Glutamatergic neuron (in vitro differentiated cells): ENCODE results near the gene GBP5. TPM values are rescaled to one million over a fixed set of nuclear protein-coding genes. Genes with fewer than 3 reads are reported as not detected.
"Not testable (repeated sequence)": the region's sequence is repeated elsewhere in the genome, so short reads cannot be mapped to it uniquely, and the experiment has no call there.

Experiments
- DNase-seq: peaks from one replicate; pipeline ENCODE4 v3.0.0; 2022
- H3K27ac Mint-ChIP-seq: one replicate; pipeline ENCODE4 v1.8.0; 2020; ENCODE audit warnings: mild to moderate bottlenecking, mixed read lengths, inconsistent platforms; ENCODE audit not compliant: unreplicated experiment
- H3K27me3 Mint-ChIP-seq: one replicate; pipeline ENCODE4 v1.8.0; 2020; ENCODE audit warnings: mild to moderate bottlenecking, moderate library complexity, mixed read lengths, inconsistent platforms; ENCODE audit not compliant: unreplicated experiment
- H3K36me3 Mint-ChIP-seq: one replicate; pipeline ENCODE4 v1.8.0; 2020; ENCODE audit warnings: mild to moderate bottlenecking, mixed read lengths, inconsistent platforms; ENCODE audit not compliant: unreplicated experiment
- H3K4me1 Mint-ChIP-seq: one replicate; pipeline ENCODE4 v1.8.0; 2020; ENCODE audit warnings: mild to moderate bottlenecking, low read depth, mixed read lengths, inconsistent platforms; ENCODE audit not compliant: unreplicated experiment
- H3K4me3 Mint-ChIP-seq: one replicate; pipeline ENCODE4 v1.8.0; 2020; ENCODE audit warnings: mild to moderate bottlenecking, mixed read lengths, inconsistent platforms; ENCODE audit not compliant: unreplicated experiment
- H3K9me3 Mint-ChIP-seq: one replicate; pipeline ENCODE4 v1.8.0; 2020; ENCODE audit warnings: mild to moderate bottlenecking, moderate library complexity, mixed read lengths, inconsistent platforms; ENCODE audit not compliant: unreplicated experiment
- total RNA-seq: library from RNA; stranded (reverse); fragmentation: NEBNext Ultra II Directional; extraction: Animal tissue kit (Norgen Biotek cat#: 25700); gene quantifications from one replicate; pipeline ENCODE4 v1.2.1, GENCODE V29; 2021; ENCODE audit not compliant: unreplicated experiment
- TF ChIP-seq, protein P1 (sequence below): fragments of 200-600 bp; sonication (generic); IDR thresholded peaks from one replicate; pipeline ENCODE4 v1.5.0; 2021; ENCODE audit not compliant: partially characterized antibody, unreplicated experiment

GBP5 gene
- total RNA-seq, 1 donor from 2014 or later, result not detected

DNA sequence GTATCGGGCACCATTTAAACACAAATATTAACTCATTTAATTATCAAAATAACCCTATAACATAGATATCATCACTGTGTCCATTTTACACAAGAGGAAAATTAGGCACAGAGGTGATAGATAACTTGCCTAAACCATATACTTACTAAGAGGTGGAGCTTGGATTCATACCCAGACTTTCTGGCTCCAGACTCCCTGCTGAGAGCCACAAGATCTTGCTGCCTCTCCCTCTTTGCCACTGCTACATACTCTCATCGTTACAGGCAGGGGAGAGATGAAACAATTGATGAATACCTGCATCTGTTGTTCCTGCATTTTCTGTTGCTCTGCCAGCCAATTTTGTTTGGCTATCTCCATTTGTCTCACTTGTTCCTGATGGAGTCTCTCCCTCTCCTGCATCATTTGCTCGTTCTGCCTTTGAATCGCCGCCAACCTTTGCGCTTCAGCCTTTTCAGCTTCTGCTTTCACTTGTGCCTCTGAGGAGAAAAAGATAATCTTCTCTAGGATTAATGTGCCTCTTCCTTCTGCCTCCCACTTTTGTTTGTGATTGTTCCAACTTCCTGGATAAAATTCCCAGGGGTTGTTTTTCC, 10.6 kb downstream of the GBP5 start:
- TF ChIP-seq, protein P1, sequence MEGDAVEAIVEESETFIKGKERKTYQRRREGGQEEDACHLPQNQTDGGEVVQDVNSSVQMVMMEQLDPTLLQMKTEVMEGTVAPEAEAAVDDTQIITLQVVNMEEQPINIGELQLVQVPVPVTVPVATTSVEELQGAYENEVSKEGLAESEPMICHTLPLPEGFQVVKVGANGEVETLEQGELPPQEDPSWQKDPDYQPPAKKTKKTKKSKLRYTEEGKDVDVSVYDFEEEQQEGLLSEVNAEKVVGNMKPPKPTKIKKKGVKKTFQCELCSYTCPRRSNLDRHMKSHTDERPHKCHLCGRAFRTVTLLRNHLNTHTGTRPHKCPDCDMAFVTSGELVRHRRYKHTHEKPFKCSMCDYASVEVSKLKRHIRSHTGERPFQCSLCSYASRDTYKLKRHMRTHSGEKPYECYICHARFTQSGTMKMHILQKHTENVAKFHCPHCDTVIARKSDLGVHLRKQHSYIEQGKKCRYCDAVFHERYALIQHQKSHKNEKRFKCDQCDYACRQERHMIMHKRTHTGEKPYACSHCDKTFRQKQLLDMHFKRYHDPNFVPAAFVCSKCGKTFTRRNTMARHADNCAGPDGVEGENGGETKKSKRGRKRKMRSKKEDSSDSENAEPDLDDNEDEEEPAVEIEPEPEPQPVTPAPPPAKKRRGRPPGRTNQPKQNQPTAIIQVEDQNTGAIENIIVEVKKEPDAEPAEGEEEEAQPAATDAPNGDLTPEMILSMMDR, result no peak
- Mint-ChIP-seq H3K36me3 (no peaks in the 10 kb centered on the region), H3K27me3 (no peaks in the 10 kb centered on the region), H3K4me1 (peaks cover 2% of the 10 kb centered on the region), H3K4me3 (no peak overlapping the region), H3K9me3 (no peaks in the 10 kb centered on the region), H3K27ac (no peak overlapping the region)
- no peak for DNase-seq

DNA sequence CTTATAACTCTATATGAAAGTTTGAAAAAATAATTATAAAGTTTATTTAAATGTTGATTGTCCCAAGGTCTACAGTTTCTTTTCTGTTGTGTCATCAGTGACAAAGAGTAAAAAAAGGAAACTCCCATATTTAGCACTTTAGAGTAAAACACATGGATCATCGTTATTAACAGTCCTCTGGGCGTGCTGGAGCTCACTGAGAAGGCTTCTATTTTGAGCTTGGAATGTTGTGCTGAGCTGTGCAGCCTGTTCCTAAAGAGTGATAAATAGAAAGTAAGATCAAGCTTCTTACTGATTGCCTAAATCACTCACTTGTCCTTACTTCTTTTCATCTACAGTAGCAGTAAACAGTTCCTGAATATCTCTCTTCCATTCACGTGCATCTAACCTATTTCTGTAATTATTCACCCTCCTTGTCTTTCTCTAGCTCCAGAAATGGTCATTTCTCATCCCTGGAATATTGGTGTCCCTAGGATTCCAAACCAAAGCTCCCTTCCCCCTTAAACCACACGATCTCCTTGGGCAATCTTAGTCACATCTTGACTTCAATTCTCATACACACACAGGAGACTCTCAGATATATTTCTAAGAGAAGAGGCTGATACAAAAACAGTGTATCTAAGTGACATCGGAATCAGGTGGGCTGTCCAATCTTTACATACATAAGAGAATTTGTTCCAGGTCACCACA, 11.9 kb downstream of the GBP5 start:
- Mint-ChIP-seq H3K4me3 (no peak overlapping the region), H3K4me1 (peaks cover 2% of the 10 kb centered on the region), H3K27me3 (no peaks in the 10 kb centered on the region), H3K36me3 (no peaks in the 10 kb centered on the region), H3K27ac (no peak overlapping the region), H3K9me3 (no peaks in the 10 kb centered on the region)
- TF ChIP-seq, protein P1, result no peak
- DNase-seq, result no peak

DNA sequence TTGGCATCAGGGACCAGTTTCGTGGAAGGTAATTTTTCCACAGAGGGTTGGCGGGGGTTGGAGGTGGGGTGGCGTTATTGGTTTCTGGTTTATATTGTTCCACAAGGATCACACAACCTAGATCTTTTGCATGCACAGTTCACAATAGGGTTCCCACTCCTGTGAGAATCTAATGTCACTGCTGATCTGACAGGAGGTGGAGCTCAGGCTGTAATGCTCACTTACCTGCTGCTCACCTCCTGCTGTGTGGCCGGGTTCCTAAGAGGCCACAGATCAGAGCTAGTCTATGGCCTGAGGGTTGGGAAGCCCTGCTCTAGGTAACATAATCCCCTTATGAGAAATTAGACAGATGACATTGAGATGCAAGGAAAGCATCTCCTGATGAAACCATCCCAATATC, 12.6 kb downstream of the GBP5 start:
- no peak for DNase-seq
- Mint-ChIP-seq H3K27me3 (no peaks in the 10 kb centered on the region), H3K36me3 (no peaks in the 10 kb centered on the region), H3K9me3 (no peaks in the 10 kb centered on the region), H3K4me3 (no peak overlapping the region), H3K4me1 (peaks cover 2% of the 10 kb centered on the region), H3K27ac (no peak overlapping the region)
- TF ChIP-seq, protein P1, result no peak

DNA sequence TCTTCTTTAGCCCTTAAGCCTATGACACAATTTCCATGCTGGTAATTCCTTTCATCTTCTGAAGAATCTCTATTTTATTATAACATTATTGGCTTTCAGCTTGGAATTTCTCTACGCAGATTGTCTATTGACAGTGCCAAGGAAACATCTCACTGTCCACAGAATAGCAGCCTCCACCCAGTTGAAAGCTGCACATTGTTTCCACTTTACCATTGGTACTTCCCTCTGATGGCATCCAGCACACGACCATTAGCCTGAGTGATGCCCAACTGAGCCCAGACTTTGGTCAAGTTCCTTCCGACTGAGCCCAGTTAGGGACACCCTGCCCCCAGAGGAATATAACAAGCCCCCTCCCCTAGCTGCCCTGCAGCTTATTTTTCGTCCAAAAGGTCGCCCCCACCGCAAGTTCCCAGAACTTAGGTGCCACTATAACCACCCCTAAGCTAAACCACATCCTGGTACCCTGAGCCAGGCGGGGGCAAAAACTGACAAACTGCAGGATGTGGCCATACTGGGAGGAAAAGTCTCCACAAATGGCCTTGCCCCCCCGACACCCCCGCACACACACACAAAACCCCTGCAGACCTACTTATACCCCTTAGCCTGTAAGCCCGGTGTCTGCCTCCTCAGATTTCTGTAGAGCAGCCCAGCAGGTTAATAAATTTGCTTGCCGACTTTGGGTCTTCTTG, 13.2 kb downstream of the GBP5 start:
- no peak overlapping the region for H3K4me3 Mint-ChIP-seq
- TF ChIP-seq, protein P1, result no peak
- H3K36me3 Mint-ChIP-seq, result no peaks in the 10 kb centered on the region
- DNase-seq, result no peak
- H3K4me1 Mint-ChIP-seq, result peaks cover 2% of the 10 kb centered on the region
- no peaks in the 10 kb centered on the region for H3K9me3 Mint-ChIP-seq
- H3K27ac Mint-ChIP-seq, result no peak overlapping the region
- no peaks in the 10 kb centered on the region for H3K27me3 Mint-ChIP-seq

DNA sequence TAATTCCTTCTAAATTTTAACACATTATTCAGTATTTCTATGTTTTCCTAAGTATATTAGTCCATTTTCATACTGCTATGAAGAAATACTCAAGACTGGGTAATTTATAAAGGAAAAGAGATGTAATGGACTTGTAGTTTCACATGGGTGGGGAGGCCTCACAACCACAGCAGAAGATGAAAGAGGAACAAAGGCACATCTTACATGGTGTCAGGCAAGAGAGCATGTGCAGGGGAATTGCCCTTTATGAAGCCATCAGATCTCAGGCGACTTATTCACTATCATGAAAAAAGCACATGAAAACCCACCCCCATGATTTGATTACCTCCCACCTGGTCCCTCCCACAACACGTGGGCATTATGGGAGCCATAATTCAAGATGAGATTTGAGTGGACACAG, 15.6 kb downstream of the GBP5 start:
- Mint-ChIP-seq H3K4me3 (no peak overlapping the region), H3K4me1 (peaks cover 2% of the 10 kb centered on the region), H3K27ac (no peak overlapping the region), H3K9me3 (no peaks in the 10 kb centered on the region), H3K27me3 (no peaks in the 10 kb centered on the region), H3K36me3 (no peaks in the 10 kb centered on the region)
- TF ChIP-seq, protein P1, result no peak
- DNase-seq, result no peak

DNA sequence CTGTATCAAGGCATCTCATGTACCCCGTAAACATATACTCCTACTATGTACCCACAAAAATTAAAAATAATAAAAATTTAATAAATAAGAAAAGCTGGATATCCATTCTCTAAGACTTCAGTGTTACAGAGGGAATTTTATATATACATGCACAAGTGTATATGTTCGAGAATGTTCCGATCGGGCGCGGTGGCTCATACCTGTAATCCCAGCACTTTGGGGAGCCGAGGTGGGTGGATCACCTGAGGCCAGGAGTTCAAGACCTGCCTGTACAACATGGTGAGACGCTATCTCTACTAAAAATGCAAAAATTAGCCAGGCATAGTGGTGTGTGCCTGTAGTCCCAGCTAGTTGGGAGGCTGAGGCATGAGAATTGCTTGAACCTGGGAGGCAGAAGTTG, 17.1 kb downstream of the GBP5 start:
- H3K4me1 Mint-ChIP-seq, H3K27me3 Mint-ChIP-seq, H3K9me3 Mint-ChIP-seq, H3K36me3 Mint-ChIP-seq, H3K27ac Mint-ChIP-seq, DNase-seq, H3K4me3 Mint-ChIP-seq: not testable (repeated sequence)
